ENCODE data around the gene EEF1B2.

DNA sequence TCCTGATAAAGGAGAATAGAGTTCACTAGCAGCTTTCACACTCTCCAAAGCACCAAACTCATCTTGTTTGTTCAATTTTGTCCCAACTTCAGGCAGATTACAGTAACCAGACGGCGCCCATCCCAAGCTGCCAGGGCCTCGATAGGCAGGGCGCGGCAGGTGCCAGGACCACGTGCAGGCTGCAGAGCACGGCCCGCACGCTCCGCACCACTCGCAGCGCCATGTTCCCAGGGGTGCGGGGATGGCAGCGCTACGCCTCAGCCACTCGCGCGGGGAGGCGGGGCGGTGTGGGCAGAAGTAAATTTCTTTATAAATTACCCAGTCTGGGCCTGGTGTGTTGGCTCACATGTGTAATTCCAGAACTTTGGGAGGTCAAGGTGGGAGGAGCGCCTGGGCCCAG is 43.4 kb upstream of the EEF1B2 start:
- no peak for TF ChIP-seq POLR2AphosphoS5 (IDR thresholded peaks at IDR 0.05)
- TF ChIP-seq, protein P1, sequence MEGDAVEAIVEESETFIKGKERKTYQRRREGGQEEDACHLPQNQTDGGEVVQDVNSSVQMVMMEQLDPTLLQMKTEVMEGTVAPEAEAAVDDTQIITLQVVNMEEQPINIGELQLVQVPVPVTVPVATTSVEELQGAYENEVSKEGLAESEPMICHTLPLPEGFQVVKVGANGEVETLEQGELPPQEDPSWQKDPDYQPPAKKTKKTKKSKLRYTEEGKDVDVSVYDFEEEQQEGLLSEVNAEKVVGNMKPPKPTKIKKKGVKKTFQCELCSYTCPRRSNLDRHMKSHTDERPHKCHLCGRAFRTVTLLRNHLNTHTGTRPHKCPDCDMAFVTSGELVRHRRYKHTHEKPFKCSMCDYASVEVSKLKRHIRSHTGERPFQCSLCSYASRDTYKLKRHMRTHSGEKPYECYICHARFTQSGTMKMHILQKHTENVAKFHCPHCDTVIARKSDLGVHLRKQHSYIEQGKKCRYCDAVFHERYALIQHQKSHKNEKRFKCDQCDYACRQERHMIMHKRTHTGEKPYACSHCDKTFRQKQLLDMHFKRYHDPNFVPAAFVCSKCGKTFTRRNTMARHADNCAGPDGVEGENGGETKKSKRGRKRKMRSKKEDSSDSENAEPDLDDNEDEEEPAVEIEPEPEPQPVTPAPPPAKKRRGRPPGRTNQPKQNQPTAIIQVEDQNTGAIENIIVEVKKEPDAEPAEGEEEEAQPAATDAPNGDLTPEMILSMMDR (IDR thresholded peaks at IDR 0.05): no peak

All from sigmoid colon (tissue), 4 donors.